Right cardiac atrium (tissue), 5 donors: Measurements from ENCODE around the gene IL1RN. TPM values are rescaled to one million over a fixed set of nuclear protein-coding genes. Genes with fewer than 3 reads are reported as not detected.

ENCODE experiments used
- ATAC-seq, 2 donors: fragments of 200-7000 bp; cut with Tn5 transposase; one replicate each; pipeline versions ENCODE4 v1.8.0 to v1.9.1; 2020; ENCODE audit warnings: moderate library complexity in 2 of 2, mild to moderate bottlenecking in 1 of 2
- DNase-seq, 3 donors: peaks; one replicate each; pipeline ENCODE4 v3.0.0-alpha.2; 2020
- H3K27ac ChIP-seq: one replicate; pipeline ENCODE4 v1.5.1; 2013; ENCODE audit warnings: mild to moderate bottlenecking, low read length, control low read depth, moderate library complexity
- H3K27me3 ChIP-seq: one replicate; pipeline ENCODE4 v1.6.1; 2013; ENCODE audit not compliant: control insufficient read depth, insufficient read depth
- H3K4me1 ChIP-seq: one replicate; pipeline ENCODE4 v1.6.1; 2013; ENCODE audit warnings: low read length; ENCODE audit not compliant: control insufficient read depth, insufficient read depth
- H3K4me3 ChIP-seq: one replicate; pipeline ENCODE4 v1.5.1; 2013; ENCODE audit warnings: low read length, control low read depth
- H3K9me3 ChIP-seq: one replicate; pipeline ENCODE4 v1.6.1; 2013; ENCODE audit warnings: low read length; ENCODE audit not compliant: control insufficient read depth
- WGBS: extraction: QIAGEN DNeasy Blood & Tissue Kit; methylation state at CpG from one replicate; pipeline ENCODE4 v1.1.7; 2013; 5-methylcytosine and 5-hydroxymethylcytosine counted together
- intact Hi-C, 4 donors: fragments of 100-400 bp; cut with DNase I; formaldehyde crosslinking; loops; one replicate each; pipeline versions ENCODE4 v1.11.0 to v1.14.0; 2022 to 2023
- polyA plus RNA-seq: library from polyadenylated mRNA; stranded (reverse); fragments of 200-250 nt; gene quantifications from one replicate; pipeline ENCODE4 v1.2.3, GENCODE V29; 2013
- total RNA-seq, 4 donors: library from RNA; stranded (reverse); fragmentation: NEBNext Ultra II Directional; extraction: Animal tissue kit (Norgen Biotek cat#: 25700); gene quantifications; one replicate each; pipeline ENCODE4 v1.2.1, GENCODE V29; 2021
- donor health status: healthy with polysubstance abuse.
- donor health status: DM: no; HTN: yes; CAD: no.
- donor health status: DM: no; HTN: no; CAD: no.
- donor health status: DM: no; HTN: yes; CAD: no; lungs with severe emphysema.
- donor health status: DM: yes; HTN: yes; CAD: no.

IL1RN gene
- total and polyA plus RNA-seq, 5 donors, result 0.45 to 1.1 (median 0.71) TPM

DNA sequence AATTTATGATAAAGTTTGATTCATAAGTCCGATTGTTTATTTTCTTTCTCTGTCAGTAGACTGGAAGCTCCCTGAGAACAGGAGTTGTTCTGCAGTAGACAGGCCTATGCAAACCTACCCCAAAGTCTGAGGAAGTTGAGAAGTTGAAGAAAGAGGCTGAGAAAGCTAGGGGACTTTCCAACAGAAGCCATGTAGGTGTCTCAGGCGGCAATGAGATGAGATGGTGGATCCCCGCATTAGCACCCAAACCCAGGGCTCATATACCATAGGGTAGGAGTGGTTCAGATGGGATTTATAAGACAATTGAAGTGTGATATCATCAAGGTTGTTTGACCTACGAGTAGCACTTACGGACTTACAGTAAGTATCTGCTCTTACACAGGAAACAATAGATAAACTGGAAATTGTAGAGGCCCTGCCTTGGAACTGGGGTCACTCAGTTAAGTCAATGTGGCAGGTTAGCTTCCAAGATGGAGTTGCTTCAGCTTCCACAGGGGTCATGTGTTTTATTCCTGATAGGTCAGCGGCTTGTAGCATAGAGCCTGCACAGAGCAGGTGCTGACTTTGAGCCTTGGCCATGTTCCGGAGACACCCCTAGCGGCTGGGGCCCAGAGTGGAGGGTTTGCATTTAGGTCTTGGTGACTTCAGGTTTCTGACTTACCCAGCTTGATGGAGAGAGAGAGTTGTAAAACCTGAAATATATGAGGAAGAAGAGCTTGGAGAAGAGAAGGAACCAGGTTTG lies 44.1 kb downstream of the IL1RN start:
- no peak overlapping the region for H3K27ac ChIP-seq
- ATAC-seq, result no peak
- intact Hi-C loops, result no loop called here
- no peaks in the 10 kb centered on the region for H3K27me3 ChIP-seq
- no peaks in the 10 kb centered on the region for H3K9me3 ChIP-seq
- H3K4me3 ChIP-seq, result no peak overlapping the region
- no peaks in the 10 kb centered on the region for H3K4me1 ChIP-seq
- DNase-seq, result no peak
- 90% methylated on average over 8 of the region's 8 CpGs for WGBS

DNA sequence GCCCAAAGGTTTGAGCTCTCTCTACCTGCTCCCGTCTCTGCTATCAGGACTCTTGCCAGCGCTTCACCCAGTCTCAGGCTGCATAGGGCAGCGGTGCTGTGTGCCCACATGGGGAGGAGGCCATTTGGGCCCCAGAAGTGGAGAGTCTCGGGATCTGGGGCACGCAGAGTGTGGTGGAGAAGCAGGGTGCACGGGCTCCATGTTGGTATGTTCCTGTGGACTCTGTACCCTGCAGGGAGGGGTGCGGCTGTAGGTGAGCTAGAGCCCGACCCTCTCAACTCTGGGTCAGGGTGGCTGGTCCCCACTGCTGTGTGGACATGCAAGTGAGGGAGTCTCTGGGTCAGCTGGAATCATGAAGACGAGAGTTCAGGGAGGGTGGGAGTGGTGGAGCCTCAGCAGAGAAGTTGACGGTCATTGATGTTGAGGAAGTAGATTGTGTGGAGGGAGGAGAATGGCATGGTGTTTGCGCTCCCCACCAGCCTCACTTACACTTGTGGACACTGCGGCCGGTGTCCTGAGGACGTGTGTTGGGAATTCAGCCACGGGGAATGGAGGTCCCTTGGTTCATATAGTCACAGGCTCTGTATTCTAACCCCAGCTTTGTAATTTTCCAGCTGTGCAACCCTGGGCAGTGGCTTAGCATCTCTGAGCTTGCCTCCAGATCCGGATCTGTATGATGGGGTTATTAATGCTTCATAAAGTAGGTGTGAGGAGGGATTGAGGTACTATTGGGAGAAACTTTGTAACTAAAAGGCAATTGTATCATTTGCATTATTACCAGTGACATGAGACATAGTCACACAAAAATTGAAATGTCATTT lies 45.5 kb downstream of the IL1RN start:
- Histone ChIP-seq H3K4me3 (no peak overlapping the region), H3K27ac (no peak overlapping the region), H3K27me3 (no peaks in the 10 kb centered on the region), H3K9me3 (no peaks in the 10 kb centered on the region), H3K4me1 (no peaks in the 10 kb centered on the region)
- intact Hi-C loops, result no loop called here
- DNase-seq (no peak), ATAC-seq (no peak)
- 89% methylated on average over 16 of the region's 16 CpGs for WGBS

DNA sequence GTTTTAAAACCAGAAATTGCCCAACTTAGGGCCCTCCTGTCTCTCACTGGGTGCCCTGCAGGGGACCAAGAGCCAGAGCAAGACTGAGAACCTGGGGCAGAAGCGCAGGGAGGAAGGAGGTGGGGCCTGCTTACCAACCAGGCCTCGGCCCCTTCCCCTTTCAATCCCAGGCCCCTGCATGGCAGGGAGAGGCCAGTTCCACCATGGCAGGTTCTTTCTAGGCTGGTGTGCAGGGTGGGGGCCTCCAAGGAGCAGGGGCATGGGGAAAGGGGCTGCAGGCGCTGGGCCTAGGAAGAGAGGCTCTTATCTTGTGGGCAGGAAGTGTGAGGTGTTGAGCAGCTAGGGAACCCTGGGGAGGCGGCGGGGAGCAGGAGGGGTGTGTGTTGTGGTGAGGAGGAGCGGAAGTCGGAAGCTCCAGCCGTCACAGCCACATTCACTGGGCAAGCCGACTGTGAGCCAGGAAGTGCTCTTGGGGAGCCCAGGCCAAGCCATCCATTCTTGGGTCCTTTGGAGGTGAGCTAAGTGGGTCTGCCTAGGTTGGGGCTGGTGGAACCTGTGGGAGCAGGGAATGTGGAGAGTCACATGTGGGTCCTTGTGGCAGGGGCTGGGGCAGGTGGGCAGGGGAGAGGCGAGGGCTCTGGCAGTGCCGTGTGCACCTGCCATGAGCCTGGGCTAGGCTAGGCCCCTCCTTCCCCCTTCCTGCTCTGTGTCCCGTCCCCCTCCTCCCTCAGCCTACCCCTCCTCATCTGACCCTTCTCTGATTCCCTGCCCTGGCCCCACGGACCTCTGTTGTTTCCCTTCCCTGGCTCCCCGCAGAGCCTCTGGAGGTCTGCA lies 46.4 kb downstream of the IL1RN start, which contains the start of gene PSD4:
TSS of gene PSD4 (plus strand) at position 430 of the 834 bp plus-strand sequence. CDS start 8,486 bp downstream, outside the sequence.
- peak; percentile 55 to 85 (median 82) for DNase-seq

DNA sequence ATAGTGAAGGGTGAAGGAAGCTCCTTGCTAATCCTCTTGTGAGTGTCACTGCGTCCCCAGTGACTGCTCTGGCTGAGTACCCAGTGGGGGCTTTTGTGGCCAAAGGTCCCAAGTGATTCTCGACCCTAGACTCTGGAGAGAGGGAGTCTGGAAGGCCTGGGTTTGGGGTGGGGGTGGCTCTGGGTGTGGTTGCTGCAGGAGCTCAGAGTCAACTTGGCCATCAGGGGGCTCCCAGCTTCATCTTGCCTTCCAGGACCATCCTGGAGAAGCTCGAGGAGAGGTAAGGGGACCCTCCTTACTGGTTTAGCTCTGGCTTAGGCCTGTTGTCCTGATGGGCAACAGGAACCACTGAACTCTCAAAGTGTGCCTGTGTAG lies 47.0 kb downstream of the IL1RN start:
- H3K27ac ChIP-seq, result no peak overlapping the region
- H3K9me3 ChIP-seq, result no peaks in the 10 kb centered on the region
- no peaks in the 10 kb centered on the region for H3K4me1 ChIP-seq
- 69% methylated on average over 3 of the region's 3 CpGs for WGBS
- DNase-seq (no peak), ATAC-seq (no peak)
- H3K4me3 ChIP-seq, result no peak overlapping the region
- H3K27me3 ChIP-seq, result no peaks in the 10 kb centered on the region
- intact Hi-C loops, result no loop called here

More for the DNA sequence above, 46.4 kb downstream of the IL1RN start, which contains the start of gene PSD4:
- Histone ChIP-seq H3K9me3 (no peaks in the 10 kb centered on the region), H3K27ac (no peak within 1 kb of the TSS), H3K4me1 (no peaks in the 10 kb centered on the region), H3K27me3 (no peaks in the 10 kb centered on the region), H3K4me3 (no peak within 1 kb of the TSS)
- intact Hi-C loops, result no loop called here
- WGBS, result 56% methylated on average over 14 of the region's 14 CpGs
- ATAC-seq, result peak; percentile 66 to 75

DNA sequence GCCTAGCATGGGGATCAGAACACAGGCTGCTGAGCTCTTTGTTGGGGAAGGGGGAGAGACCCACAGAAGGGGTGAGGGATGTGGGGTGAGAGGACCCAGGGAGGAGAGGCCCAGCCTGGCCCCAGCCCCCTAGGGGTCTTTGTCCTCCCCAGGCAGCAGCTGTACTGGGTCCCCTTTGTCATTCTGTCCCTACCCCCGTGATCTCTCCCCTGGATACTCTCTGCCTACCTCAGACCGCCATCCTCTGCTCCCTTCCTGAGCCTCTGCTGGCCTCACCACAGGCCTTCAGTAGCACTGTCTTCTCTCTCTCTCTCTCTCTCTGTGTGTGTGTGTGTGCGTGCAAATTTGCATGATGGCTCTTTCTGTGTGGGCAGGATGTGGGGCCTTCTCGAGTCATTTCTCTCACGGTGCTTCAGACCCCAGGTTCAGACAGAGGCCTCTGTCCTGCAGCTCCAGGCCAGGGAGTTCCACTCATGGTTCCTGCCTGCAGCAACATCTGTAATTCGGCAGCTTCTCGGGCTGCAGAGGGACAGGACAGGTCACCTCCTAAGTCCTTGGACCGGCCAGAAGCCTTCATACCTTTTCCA lies 47.7 kb downstream of the IL1RN start:
- Histone ChIP-seq H3K9me3 (no peaks in the 10 kb centered on the region), H3K4me3 (no peak overlapping the region), H3K27ac (no peak overlapping the region), H3K27me3 (no peaks in the 10 kb centered on the region), H3K4me1 (no peaks in the 10 kb centered on the region)
- ATAC-seq, result peak in 1 of 2 donors; percentile 23
- DNase-seq, result no peak
- intact Hi-C loops, result no loop called here
- 62% methylated on average over 8 of the region's 8 CpGs for WGBS

DNA sequence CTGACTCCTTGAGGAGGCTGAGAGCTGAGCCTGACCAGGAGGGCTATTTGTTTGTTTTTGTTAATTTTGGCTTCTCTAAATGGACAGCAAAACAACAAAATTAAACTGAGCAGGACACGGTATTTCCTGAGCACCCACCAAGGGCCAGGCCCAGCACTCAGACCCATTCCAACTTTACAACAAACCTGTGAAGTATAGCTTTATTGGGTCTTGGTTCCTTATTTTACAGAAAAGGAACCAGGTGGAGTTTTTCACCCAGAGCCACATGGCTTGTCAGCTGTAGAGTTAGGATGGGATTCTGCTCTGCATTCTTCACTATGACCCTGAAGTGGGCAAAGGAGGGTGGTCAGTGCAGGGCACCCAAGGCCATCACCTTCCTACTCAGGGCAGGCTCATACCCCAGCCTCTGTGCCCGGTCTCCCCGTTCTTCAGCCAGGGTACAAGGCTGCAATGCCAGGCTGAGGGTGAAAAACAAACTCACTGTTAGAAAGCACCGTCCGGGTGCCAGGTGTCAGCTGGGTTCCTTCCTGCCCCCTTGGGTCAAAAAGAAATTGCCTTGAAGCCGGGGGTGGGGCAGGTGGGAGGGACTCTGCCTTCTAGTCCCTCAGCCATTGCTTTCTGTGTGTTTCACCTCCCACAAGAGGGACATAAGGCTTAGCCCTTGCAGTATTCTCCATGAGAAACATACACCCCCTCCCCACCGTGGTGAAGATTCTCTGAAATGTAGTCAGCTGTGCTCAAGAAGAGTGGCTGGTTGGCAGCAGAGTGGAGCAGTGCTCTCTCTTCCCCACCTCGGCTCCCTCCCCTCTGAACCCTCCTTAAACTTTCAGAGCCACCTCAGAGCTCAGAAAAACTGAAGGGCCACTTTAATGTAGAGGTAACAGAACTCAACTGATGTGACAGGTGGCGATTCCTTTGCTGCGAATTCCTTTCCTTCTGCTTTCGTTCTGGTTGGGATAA lies 48.6 kb downstream of the IL1RN start:
- ATAC-seq (no peak), DNase-seq (no peak)
- H3K27ac ChIP-seq, result no peak overlapping the region
- H3K4me1 ChIP-seq, result no peaks in the 10 kb centered on the region
- no peak overlapping the region for H3K4me3 ChIP-seq
- 65% methylated on average over 11 of the region's 11 CpGs for WGBS
- intact Hi-C loops, result no loop called here
- no peaks in the 10 kb centered on the region for H3K9me3 ChIP-seq
- no peaks in the 10 kb centered on the region for H3K27me3 ChIP-seq

DNA sequence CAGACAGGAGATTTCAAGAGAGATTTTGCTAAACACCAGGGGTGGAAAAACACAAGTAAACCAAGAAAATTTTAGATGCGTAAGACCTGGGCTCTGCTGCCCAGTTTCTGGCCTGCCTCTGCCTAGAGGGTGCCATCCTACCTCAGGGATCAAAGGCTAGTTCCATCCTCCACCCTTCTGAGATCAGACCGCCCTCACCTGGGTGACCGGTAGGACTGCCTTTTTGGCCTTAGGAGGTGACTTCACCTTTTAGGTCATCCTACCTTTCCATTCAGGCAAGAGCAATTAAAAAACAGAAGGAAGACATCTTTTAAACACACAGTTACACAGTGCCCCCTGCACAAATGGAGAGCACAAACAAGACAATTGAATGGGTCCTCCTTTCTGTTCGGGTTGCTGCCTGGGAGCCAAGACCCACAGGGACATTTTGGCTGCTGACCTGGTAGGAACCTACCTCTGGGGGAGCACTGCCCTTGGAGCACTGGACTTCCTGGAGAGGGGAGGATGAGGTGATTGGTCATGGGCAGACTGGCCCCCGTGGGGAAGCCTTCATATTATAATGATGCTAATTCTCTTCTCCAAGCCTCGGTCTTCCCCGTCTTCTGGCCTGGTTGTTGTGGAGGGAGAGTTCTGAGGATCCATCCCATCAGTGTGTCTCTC lies 49.4 kb downstream of the IL1RN start:
- Histone ChIP-seq H3K4me1 (peaks cover 2% of the 10 kb centered on the region), H3K27me3 (no peaks in the 10 kb centered on the region), H3K9me3 (no peaks in the 10 kb centered on the region), H3K27ac (no peak overlapping the region), H3K4me3 (no peak overlapping the region)
- WGBS, result 91% methylated on average over 7 of the region's 7 CpGs
- no peak for DNase-seq
- no peak for ATAC-seq
- intact Hi-C loops, result no loop called here

DNA sequence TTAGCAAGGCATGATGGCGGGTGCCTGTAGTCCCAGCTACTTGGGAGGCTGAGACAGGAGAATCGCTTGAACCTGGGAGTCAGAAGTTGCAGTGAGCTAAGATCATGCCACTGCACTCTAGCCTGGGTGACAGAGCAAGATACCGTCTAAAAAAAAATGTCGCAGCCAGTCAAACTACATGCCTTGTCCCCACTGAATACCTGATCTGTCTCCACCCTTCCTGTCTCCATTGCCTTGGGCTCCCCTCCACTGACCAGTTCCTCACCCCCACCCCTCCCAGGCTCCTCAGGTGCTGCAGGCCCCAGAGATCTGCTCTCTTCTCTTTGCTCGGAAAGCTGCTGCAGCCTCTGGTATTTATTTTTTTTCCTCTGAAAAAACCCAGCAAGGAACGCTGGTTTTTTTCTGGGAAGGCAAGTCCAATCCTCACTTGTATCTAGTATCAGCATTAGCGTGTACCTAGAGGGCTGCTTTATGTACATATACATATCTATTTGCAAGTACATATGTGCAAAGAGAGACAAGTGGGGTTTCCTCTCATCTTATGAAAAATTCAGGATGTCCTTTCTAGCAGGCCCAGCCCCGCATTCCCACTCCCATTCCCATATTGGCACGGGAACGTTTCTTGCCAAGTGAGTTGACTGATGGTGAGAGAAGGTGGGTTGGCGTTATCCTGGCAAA lies 50.8 kb downstream of the IL1RN start:
- DNase-seq (no peak), ATAC-seq (no peak)
- H3K4me3 ChIP-seq, result no peak overlapping the region
- no peak overlapping the region for H3K27ac ChIP-seq
- intact Hi-C loops, result no loop called here
- H3K27me3 ChIP-seq, result no peaks in the 10 kb centered on the region
- H3K9me3 ChIP-seq, result no peaks in the 10 kb centered on the region
- peaks cover 2% of the 10 kb centered on the region for H3K4me1 ChIP-seq
- 89% methylated on average over 11 of the region's 11 CpGs for WGBS

DNA sequence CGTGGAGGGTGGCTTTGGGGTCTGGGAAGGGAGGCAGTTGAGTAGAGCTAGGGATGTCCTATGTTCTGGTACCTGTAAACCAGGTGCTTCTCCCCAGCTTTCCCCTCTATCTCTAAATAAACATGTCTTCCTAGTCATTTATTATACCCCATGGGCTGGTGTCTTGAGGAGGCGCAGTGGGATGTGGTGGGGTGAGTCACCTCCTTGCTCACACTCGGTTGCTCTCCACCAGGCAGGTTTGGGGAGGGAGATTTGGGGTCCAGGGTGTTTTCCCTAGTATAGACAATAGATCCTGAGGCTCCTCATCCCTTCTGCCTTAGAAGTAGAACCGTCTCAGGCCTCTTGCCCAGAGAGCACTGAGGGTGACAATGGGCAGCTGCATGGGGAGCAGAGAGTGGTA lies 51.5 kb downstream of the IL1RN start:
- Histone ChIP-seq H3K27me3 (no peaks in the 10 kb centered on the region), H3K27ac (no peak overlapping the region), H3K4me1 (peaks cover 2% of the 10 kb centered on the region), H3K4me3 (no peak overlapping the region), H3K9me3 (no peaks in the 10 kb centered on the region)
- intact Hi-C loops, result no loop called here
- 75% methylated on average over 4 of the region's 4 CpGs for WGBS
- DNase-seq (no peak), ATAC-seq (no peak)
